Neural crest cell (in vitro differentiated cells): Measurements from ENCODE around the gene BEND2. TPM values are rescaled to one million over a fixed set of nuclear protein-coding genes. Genes with fewer than 3 reads are reported as not detected.

Source experiments
- total RNA-seq: library from RNA; stranded (reverse); gene quantifications from 2 replicates; pipeline ENCODE4 v1.2.1, GENCODE V29; 2021

The BEND2 gene
- total RNA-seq, 1 donor from 2014 or later: not detected

Other genes with a start within 250 kb of the BEND2 start
- 13.6 and 14.2 TPM in 2 replicates for gene SCML2, start 133.8 kb upstream of the BEND2 start, total RNA-seq
- gene CDKL5, start 204.7 kb upstream of the BEND2 start, total RNA-seq: 3.7 and 4.0 TPM in 2 replicates